Coronary artery (tissue), 2 donors: Measurements from ENCODE around the gene PPM1D.
"Not testable (repeated sequence)": the region's sequence is repeated elsewhere in the genome, so short reads cannot be mapped to it uniquely, and the experiment has no call there.

Experiments used
- DNase-seq: peaks from one replicate; pipeline ENCODE4 v3.0.0-alpha.2; 2017; ENCODE audit warnings: low spot score
- H3K27ac ChIP-seq, 2 donors: fragments of 200-600 bp; sonication (generic); one replicate each; pipeline ENCODE4 v1.5.1; 2016 to 2019
- H3K4me3 ChIP-seq: fragments of 200-600 bp; sonication (generic); 2 replicates; pipeline ENCODE4 v1.5.1; 2016; ENCODE audit warnings: mild to moderate bottlenecking, moderate library complexity
- TF ChIP-seq, protein P1 (sequence below): fragments of 200-600 bp; sonication (generic); IDR thresholded peaks from one replicate; pipeline ENCODE4 v1.5.1; 2019; ENCODE audit warnings: antibody characterized with exemption

PPM1D gene

DNA sequence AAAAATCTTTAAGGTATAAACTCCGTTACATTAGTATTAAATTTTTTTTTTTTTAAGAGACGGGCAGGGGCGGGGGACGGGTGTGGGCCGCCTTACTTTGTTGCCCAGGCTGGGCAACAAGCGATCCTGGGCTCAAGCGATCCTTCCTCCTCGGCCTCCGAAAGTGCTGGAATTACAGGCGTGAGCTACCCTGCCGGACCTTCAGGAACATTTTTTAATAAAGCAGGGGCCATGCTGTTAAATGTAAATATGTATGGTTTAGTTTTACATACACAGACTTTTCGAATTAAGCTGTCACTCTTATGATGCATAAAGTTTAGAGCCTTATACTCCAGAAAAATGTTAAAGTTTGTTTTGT is 2.4 kb downstream of the PPM1D start:
- TF ChIP-seq, protein P1, sequence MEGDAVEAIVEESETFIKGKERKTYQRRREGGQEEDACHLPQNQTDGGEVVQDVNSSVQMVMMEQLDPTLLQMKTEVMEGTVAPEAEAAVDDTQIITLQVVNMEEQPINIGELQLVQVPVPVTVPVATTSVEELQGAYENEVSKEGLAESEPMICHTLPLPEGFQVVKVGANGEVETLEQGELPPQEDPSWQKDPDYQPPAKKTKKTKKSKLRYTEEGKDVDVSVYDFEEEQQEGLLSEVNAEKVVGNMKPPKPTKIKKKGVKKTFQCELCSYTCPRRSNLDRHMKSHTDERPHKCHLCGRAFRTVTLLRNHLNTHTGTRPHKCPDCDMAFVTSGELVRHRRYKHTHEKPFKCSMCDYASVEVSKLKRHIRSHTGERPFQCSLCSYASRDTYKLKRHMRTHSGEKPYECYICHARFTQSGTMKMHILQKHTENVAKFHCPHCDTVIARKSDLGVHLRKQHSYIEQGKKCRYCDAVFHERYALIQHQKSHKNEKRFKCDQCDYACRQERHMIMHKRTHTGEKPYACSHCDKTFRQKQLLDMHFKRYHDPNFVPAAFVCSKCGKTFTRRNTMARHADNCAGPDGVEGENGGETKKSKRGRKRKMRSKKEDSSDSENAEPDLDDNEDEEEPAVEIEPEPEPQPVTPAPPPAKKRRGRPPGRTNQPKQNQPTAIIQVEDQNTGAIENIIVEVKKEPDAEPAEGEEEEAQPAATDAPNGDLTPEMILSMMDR, result no peak
- H3K27ac ChIP-seq, result peak overlapping the region in 1 of 2 donors; percentile 96
- no peak for DNase-seq
- H3K4me3 ChIP-seq, result peak overlapping the region; percentile 98

DNA sequence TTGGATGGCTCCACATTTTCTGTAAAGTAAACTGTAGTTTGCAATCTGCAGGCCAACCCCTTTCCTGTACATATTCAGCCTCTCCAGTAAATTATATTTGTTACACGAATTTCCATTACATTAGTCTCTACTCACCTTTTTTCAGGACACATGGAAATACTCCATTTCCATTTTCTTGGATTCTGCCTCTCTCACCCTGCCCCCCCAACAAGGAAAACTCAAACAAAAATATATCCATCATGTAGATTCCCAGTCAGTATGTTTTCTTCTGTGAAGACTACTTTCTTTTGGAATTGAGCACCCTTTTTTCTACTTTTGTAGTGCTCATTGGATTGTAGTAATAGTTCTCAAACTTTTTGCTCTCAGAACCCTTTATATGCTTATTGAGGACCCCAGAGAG is 2.9 kb downstream of the PPM1D start:
- no peak for DNase-seq
- Histone ChIP-seq H3K27ac (no peak overlapping the region), H3K4me3 (peak overlapping the region; percentile 98)
- TF ChIP-seq, protein P1, result no peak

DNA sequence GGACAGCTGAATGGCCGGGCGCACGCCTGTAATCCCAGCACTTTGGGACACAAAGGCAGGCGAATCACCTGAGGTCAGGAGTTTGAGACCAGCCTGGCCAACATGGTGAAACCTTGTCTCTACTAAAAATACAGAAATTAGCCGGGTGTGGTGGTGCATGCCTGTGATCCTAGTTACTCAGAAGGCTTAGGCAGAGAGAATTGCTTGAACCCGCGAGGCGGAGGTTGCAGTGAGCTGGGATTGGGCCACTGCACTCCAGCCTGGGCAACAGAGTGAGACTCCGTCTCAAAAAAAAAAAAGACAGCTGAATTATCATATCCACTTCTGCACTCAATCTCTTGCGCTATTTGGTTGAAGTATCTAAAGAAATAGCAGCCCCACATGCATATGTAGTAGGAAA is 3.5 kb downstream of the PPM1D start:
- not testable (repeated sequence) for DNase-seq, H3K4me3 ChIP-seq, H3K27ac ChIP-seq

DNA sequence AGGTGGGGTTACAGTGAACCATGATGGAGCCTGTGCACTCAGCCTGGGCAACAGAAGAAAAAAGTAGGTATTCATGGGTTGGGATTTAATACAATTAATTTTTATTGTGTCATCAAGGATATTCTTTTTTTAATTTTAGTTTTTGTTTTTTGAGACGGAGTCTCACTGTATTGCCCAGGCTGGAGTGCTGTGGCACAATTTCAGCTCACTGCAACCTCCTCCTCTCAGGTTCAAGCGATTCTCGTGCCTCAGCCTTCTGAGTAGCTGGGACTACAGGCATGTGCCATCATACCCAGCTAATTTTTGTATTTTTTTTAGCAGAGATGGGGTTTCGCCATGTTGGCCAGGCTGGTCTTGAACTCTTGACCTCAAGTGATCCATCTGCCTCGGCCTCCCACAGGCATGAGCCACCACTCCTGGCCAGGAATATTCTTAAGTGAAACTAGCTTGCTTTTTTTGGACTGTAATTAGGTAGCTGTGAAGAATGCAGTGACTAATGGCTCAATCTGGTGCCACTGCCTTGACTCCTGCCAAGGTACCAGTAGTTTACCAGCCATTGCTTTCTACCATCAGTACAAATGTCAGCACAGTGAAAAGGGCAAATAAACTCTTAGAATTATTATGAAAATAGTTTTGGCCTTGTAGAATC is 4.8 kb downstream of the PPM1D start:
- Histone ChIP-seq H3K4me3 (peak overlapping the region; percentile 27), H3K27ac (peak overlapping the region in 1 of 2 donors; percentile 57)
- no peak for DNase-seq
- TF ChIP-seq, protein P1, result no peak

DNA sequence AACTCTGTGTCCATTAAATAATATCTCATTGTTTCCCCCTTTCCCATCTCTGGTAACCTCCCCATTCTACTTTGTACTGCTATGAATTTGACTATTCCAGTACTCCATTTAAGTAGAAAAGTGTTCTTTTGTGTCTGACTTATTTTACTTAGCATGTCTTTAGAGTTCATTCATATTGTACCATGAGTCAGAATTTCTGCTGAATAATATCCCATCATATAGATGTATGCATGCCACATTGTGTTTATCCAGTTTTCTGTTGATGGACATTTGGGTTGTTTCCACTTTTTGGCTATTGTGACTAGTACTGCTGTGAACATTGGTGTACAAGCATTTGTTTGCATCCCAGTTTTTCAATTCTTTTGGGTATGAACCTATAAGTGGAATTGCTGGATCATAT is 6.0 kb downstream of the PPM1D start:
- Histone ChIP-seq H3K4me3 (no peak overlapping the region), H3K27ac (no peak overlapping the region)
- no peak for DNase-seq
- TF ChIP-seq, protein P1, result no peak

DNA sequence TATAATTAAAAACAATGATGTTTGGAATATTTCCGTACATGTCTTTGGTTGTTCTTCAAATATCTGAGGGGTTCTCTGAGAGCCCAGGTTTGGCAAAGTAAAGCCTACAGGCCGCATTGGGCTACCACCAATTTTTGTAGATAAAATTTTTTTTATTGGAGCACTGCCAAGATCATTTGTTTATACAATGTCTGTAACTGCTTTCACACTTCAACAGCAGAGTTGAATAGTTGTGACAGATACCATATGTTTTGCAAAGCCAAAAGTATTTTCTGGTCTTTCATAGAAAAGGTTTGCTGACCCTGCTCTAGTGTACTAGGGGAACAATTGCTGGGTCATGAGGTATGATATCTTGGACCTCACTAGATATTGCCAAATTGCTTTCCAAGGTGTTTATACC is 10.5 kb downstream of the PPM1D start:
- DNase-seq, result no peak
- H3K27ac ChIP-seq, result no peak overlapping the region
- no peak overlapping the region for H3K4me3 ChIP-seq
- TF ChIP-seq, protein P1, result no peak

DNA sequence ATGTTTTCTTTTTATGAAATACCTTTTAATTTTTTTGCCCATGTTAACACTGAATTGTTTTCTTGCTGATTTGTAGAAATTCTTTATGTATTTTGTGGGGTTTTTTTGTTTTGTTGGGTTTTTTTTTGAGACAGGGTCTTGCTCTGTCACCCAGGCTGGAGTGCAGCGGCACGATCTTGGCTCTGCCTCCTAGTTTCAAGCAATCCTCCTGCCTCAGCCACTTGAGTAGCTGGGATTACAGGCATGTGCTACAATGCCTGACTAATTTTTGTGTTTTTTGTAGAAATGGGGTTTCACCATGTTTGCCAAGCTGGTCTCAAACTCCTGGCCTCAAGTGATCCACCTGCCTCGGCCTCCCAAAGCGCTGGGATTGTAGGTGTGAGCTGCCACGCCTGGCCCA is 11.3 kb downstream of the PPM1D start:
- H3K4me3 ChIP-seq, DNase-seq, H3K27ac ChIP-seq: not testable (repeated sequence)

DNA sequence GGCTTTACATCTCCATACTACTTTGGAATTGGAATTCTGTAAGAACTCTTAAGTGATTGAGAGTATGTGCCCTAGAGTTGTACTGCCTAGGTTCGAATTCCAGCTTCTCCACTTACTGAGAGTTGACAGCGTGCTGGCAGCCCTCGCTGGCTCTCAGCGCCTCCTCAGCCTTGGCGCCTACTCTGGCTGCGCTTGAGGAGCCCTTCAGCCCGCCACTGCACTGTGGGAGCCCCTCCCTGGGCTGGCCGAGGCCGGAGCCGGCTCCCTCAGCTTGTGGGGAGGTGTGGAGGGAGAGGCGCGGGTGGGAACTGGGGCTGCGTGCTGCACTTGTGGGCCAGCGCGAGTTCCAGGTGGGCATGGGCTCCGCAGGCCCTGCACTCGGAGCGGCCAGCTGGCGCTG is 13.3 kb downstream of the PPM1D start:
- H3K4me3 ChIP-seq, result no peak overlapping the region
- TF ChIP-seq, protein P1, result no peak
- no peak overlapping the region for H3K27ac ChIP-seq
- DNase-seq, result no peak

DNA sequence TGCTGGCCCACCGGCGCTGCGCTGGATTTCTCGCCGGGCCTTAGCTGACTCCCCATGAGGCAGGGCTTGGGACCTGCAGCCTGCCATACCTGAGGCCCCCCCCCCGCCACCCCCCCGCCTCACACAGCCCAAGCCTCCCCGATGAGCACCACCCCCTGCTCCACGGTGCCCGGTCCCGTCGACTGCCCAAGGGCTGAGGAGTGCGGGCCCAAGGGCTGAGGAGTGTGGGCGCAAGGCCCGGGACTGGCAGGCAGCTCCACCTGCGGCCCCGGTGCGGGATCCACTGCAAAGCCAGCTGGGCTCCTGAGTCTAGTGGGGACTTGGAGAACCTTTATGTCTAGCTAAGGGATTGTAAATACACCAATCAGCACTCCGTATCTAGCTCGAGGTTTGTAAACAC is 13.8 kb downstream of the PPM1D start:
- not testable (repeated sequence) for H3K4me3 ChIP-seq, DNase-seq, H3K27ac ChIP-seq

DNA sequence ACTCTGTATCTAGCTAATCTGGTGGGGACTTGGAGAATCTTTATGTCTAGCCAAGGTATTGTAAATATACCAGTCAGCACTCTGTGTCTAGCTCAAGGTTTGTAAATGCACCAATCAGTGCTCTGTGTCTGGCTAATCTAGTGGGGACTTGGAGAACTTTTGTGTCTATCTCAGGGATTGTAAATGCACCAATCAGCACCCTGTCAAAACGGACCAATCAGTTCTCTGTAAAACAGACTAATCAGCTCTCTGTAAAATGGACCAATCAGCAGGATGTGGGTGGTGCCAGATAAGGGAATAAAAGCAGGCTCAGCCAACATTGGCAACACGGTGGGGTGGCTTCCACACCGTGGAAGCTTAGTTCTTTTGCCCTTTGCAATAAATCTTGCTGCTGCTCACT is 14.3 kb downstream of the PPM1D start:
- not testable (repeated sequence) for DNase-seq, H3K27ac ChIP-seq, H3K4me3 ChIP-seq
